ENCODE data around the gene GALNT15.

The GALNT15 gene

GRCh38 chr3:16189201-16189600 is 14.7 kb downstream of the GALNT15 start:
- FAIRE-seq, result peak; percentile 24
- DNase-seq (ENCODE audit: insufficient read length), result no peak
- no peak for TF ChIP-seq TAF1 (IDR thresholded peaks at IDR 0.05; ENCODE audit: borderline replicate concordance, low read depth, low read length)
- TF ChIP-seq POLR2A (IDR thresholded peaks at IDR 0.05; ENCODE audit: low read depth, low read length), result no peak
- no peak for TF ChIP-seq POLR2AphosphoS5 (IDR thresholded peaks at IDR 0.05; ENCODE audit: low read depth, low read length)

- TF ChIP-seq POLR2A (IDR thresholded peaks at IDR 0.05; ENCODE audit: low read depth, low read length) (no peak), POLR2AphosphoS5 (IDR thresholded peaks at IDR 0.05; ENCODE audit: low read depth, low read length) (no peak), TAF1 (IDR thresholded peaks at IDR 0.05; ENCODE audit: borderline replicate concordance, low read depth, low read length) (no peak)
- FAIRE-seq, result no peak
- DNase-seq (ENCODE audit: insufficient read length), result no peak
These were observed 16.2 kb downstream of the GALNT15 start for GRCh38 chr3:16190704-16191103.

DNA sequence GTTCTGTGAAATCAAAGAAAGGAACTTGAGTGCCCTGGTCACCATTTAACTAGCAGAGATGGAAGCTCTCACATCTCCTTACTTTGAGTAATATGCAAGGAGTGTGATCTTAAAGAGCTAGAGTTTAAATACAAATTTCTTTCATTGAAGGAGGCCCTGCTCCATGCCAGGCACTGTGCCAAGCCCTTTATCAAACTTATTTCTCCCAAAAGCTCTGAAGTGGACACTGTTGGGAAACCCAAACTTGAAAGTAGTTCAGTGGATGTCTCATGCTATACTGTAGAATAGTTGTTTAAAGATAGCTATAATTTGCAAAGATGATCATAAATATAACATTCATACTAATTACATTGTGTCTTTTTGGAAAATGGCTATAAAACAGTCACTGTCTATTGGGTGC is 17.1 kb downstream of the GALNT15 start:
- no peak for FAIRE-seq
- TF ChIP-seq TAF1 (IDR thresholded peaks at IDR 0.05; ENCODE audit: borderline replicate concordance, low read depth, low read length) (no peak), POLR2AphosphoS5 (IDR thresholded peaks at IDR 0.05; ENCODE audit: low read depth, low read length) (no peak), POLR2A (IDR thresholded peaks at IDR 0.05; ENCODE audit: low read depth, low read length) (no peak)

GRCh38 chr3:16192176-16192811 is 17.8 kb downstream of the GALNT15 start:
- no peak for FAIRE-seq
- TF ChIP-seq POLR2AphosphoS5 (IDR thresholded peaks at IDR 0.05; ENCODE audit: low read depth, low read length) (no peak), TAF1 (IDR thresholded peaks at IDR 0.05; ENCODE audit: borderline replicate concordance, low read depth, low read length) (no peak), POLR2A (IDR thresholded peaks at IDR 0.05; ENCODE audit: low read depth, low read length) (no peak)

More for the DNA sequence above, 17.1 kb downstream of the GALNT15 start:
- DNase-seq (ENCODE audit: insufficient read length), result no peak

DNA sequence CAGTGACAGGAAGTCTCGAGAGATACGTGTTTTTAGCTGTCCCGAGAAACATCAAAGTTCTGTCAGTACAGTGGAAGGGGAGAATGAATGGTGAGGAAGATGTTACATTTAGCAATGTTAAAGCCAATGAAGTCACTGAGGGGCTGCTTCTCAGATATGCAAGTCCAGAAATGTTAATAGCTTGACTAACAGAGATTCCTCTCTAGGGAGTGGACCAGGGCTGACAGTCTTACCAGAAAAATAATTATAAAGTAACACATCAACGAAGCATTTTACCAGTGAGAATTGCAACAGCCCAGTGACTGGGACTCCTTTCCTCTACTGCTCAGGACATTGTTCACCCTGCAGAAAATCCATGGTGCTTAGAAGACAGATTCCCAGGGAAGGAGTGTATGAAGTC is 23.9 kb downstream of the GALNT15 start:
- FAIRE-seq (no peak), DNase-seq (ENCODE audit: insufficient read length) (no peak)
- TF ChIP-seq POLR2AphosphoS5 (IDR thresholded peaks at IDR 0.05; ENCODE audit: low read depth, low read length), result no peak
- no peak for TF ChIP-seq TAF1 (IDR thresholded peaks at IDR 0.05; ENCODE audit: borderline replicate concordance, low read depth, low read length)
- TF ChIP-seq POLR2A (IDR thresholded peaks at IDR 0.05; ENCODE audit: low read depth, low read length), result no peak

More at GRCh38 chr3:16192176-16192811, 17.8 kb downstream of the GALNT15 start:
- DNase-seq (ENCODE audit: insufficient read length), result no peak

DNA sequence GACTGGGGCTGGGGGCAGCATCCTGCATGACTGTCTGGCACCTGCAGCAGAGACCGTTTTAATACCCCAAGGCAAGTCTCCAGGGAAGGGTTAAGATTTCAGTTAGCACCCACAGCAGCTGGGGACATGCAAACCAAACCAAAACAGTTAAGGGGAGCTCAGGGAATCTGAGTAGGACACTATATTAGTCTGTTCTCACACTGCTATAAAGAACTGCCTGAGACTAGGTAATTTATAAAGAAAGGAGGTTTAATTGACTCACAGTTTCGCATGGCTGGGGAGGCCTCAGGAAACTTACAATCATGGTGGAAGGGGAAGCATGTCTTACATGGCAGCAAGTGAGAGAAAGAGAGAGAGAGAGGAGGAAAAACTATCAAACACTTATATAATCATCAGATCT is 25.3 kb downstream of the GALNT15 start:
- no peak for TF ChIP-seq POLR2AphosphoS5 (IDR thresholded peaks at IDR 0.05; ENCODE audit: low read depth, low read length)
- TF ChIP-seq TAF1 (IDR thresholded peaks at IDR 0.05; ENCODE audit: borderline replicate concordance, low read depth, low read length), result no peak
- TF ChIP-seq POLR2A (IDR thresholded peaks at IDR 0.05; ENCODE audit: low read depth, low read length), result no peak
- FAIRE-seq (no peak), DNase-seq (ENCODE audit: insufficient read length) (no peak)

DNA sequence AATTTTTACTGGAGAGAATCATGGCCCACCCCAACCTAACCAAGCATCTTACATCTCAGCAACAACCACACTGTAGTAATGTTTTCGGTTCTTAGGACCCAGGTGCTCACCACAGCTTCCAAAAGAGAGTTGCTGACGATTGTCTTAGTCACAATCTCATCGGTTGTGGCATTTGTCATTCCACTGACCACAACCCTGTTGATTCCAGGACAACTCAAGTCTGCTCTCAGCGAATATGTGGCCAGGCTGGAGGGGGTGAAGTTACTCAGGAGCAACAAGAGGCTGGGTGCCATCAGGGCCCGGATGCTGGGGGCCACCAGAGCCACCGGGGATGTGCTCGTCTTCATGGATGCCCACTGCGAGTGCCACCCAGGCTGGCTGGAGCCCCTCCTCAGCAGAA is 25.9 kb downstream of the GALNT15 start:
- DNase-seq (ENCODE audit: insufficient read length), result no peak
- no peak for TF ChIP-seq TAF1 (IDR thresholded peaks at IDR 0.05; ENCODE audit: borderline replicate concordance, low read depth, low read length)
- TF ChIP-seq POLR2A (IDR thresholded peaks at IDR 0.05; ENCODE audit: low read depth, low read length), result no peak
- TF ChIP-seq POLR2AphosphoS5 (IDR thresholded peaks at IDR 0.05; ENCODE audit: low read depth, low read length), result no peak
- FAIRE-seq, result no peak

DNA sequence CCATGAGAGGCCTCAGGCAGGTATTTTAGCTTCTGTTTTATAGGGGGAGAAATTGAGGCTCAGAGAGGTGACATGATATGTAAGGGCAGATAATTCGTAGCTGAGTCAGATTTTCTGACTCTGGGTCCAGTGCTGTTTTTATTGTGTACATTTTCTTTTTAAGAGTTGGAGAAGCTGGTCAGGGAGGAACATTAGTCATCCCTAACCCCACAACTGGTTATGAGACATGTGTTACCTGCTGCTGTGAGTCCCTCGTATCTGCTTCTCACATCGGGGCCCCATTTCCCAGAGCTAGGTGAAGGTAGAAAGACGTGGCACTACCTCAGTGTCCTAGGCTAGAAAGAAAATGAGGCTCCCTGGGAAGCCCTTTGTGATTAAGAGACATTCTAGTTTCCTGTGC is 28.6 kb downstream of the GALNT15 start:
- FAIRE-seq, result no peak
- TF ChIP-seq TAF1 (IDR thresholded peaks at IDR 0.05; ENCODE audit: borderline replicate concordance, low read depth, low read length) (no peak), POLR2AphosphoS5 (IDR thresholded peaks at IDR 0.05; ENCODE audit: low read depth, low read length) (no peak), POLR2A (IDR thresholded peaks at IDR 0.05; ENCODE audit: low read depth, low read length) (no peak)
- no peak for DNase-seq (ENCODE audit: insufficient read length)

DNA sequence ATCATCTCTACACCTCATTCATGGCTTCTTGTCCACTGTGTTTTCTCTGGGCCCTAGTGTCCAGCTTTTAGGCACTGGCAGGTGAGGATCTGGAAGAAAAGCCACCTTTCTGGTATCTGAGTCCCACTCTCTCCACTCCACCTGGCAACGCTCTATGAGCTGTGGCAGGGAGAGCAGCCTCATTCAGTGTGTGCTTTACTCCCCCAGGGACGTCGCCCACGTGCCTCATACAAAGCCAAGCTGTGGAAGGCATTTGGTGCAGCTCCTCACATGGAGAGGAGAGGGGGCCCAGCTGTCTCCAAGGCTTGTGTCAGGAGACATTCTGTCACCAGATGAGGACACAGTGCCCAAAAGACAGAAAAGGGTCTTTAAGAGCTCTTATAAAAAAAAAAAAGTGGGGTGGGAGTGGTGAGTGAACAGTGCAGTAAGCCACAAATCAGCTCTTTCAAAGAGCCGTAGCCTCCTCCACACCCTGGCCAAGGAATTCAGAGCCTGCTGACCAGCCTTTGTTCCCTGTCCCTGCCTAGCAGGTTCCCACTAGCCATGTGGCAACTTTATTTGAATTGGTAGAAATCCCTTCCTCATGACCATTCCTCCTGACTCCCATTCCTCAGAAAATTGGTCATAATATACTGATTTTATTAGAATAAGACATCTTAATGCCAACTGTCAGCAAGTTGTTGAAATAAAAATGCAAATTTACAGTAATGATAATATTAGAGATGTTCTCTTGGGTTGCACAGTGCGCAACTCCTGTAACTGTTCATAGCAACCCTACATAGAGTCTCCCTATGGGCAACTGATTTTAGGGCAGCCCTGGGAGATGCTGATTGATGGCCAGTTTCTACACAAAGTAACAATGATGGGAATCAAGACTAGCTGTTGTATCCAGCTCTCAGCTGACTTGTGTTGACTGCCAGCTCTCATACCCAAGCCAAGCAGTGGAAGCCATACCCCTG is 29.5 kb downstream of the GALNT15 start:
- DNase-seq (ENCODE audit: insufficient read length) (no peak), FAIRE-seq (no peak)
- TF ChIP-seq POLR2AphosphoS5 (IDR thresholded peaks at IDR 0.05; ENCODE audit: low read depth, low read length) (no peak), POLR2A (IDR thresholded peaks at IDR 0.05; ENCODE audit: low read depth, low read length) (no peak), TAF1 (IDR thresholded peaks at IDR 0.05; ENCODE audit: borderline replicate concordance, low read depth, low read length) (no peak)

DNA sequence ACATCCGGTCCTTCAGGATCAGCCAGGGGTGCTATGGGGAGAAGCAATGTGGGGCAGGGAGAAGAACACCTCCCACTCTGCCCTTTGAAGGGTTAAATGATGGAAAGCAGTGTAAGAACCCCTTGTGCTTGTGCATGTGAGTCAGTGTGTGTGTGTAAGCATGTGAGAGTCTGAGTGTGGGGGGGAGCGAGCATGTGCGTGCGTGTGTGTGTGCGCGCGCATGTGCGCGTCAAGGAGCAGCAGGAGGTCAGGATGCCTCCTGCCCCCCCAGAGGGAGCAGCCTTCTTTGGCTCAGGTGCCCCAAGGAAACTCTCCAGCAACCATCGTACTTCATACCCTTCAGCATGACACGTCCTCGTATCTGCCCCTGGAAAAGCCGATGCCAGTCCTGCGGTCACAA is 30.3 kb downstream of the GALNT15 start:
- DNase-seq (ENCODE audit: insufficient read length) (no peak), FAIRE-seq (no peak)
- TF ChIP-seq POLR2A (IDR thresholded peaks at IDR 0.05; ENCODE audit: low read depth, low read length), result no peak

DNA sequence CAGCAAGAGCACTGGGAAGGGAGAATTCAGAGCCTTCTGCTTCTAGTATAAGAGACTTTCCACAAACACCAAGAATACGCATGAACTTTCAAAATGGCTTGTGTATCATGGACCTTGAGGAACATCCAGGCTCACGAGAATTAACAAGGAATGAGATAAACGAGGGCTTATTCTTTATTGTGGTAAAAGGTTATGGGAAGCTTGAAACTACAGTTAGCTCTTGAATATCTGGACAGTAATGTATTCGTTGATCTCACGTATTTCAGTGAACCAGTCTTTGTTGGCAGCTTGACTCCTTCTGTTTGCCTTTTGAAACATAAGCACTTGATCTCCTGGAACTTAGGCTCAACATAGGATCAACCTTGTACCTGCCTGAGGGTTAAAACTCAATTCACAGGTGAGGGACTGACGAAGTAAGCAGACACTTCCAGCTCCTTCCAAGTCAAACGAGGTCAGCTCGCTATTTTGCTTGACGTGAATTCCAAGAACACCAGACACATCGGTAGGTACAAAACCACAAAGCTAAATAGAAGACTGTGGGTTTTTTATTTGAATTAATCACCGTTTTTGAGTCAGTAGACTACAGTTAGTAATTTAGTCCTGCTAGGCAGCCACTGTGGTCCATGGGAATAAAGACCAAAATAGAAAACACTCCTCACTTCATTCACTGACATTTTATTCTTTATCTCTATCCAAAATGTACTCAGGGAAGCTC is 30.8 kb downstream of the GALNT15 start:
- DNase-seq (ENCODE audit: insufficient read length), result no peak
- no peak for FAIRE-seq
- TF ChIP-seq POLR2A (IDR thresholded peaks at IDR 0.05; ENCODE audit: low read depth, low read length) (no peak), POLR2AphosphoS5 (IDR thresholded peaks at IDR 0.05; ENCODE audit: low read depth, low read length) (no peak), TAF1 (IDR thresholded peaks at IDR 0.05; ENCODE audit: borderline replicate concordance, low read depth, low read length) (no peak)

All from GM12892 (cell line).